WTC11 (cell line): ENCODE results near the gene KRI1. TPM values are rescaled to one million over a fixed set of nuclear protein-coding genes. Genes with fewer than 3 reads are reported as not detected.

ENCODE experiments used
- ATAC-seq: fragments of 200-7000 bp; cut with Tn5 transposase; 2 replicates; pipeline ENCODE4 v1.10.0; 2021; ENCODE audit warnings: mild to moderate bottlenecking, moderate library complexity
- CTCF ChIA-PET: fragments of 300-600 bp; sonication (Branson Sonifier 250); formaldehyde crosslinking; loops from one replicate; lab custom pipeline; 2021; ENCODE audit warnings: antibody characterized with exemption; lab: Charles Lee
- POLR2A ChIA-PET: fragments of 350-600 bp; sonication (Branson Sonifier 250); formaldehyde crosslinking; loops from one replicate; lab custom pipeline; 2021; ENCODE audit warnings: antibody characterized with exemption; lab: Charles Lee
- DNase-seq: peaks from one replicate; pipeline ENCODE4 v3.0.0; 2021; ENCODE audit warnings: low spot score
- H3K27ac Mint-ChIP-seq: 2 replicates; pipeline ENCODE4 v1.8.0; 2021; ENCODE audit warnings: mixed read lengths
- H3K27me3 Mint-ChIP-seq: 2 replicates; pipeline ENCODE4 v1.8.0; 2021; ENCODE audit warnings: low read depth, mild to moderate bottlenecking, moderate library complexity, mixed read lengths
- H3K36me3 Mint-ChIP-seq: 2 replicates; pipeline ENCODE4 v1.8.0; 2021; ENCODE audit warnings: mixed read lengths
- H3K4me1 Mint-ChIP-seq: 2 replicates; pipeline ENCODE4 v1.8.0; 2022; ENCODE audit warnings: mixed read lengths
- H3K4me3 Mint-ChIP-seq: 2 replicates; pipeline ENCODE4 v1.8.0; 2021; ENCODE audit warnings: mild to moderate bottlenecking, moderate library complexity, mixed read lengths
- H3K9me3 Mint-ChIP-seq: 2 replicates; pipeline ENCODE4 v1.8.0; 2021; ENCODE audit warnings: mixed read lengths
- CTCF ChIP-seq: fragments of 200-600 bp; IDR thresholded peaks from 2 replicates; pipeline ENCODE4 v1.8.0; 2022; ENCODE audit warnings: antibody characterized with exemption
- GRHL2 ChIP-seq: fragments of 250-450 bp; sonication (Bioruptor Pico); IDR thresholded peaks from 2 replicates; pipeline ENCODE4 v1.8.0; 2022; ENCODE audit warnings: mild to moderate bottlenecking, moderate library complexity; ENCODE audit not compliant: insufficient replicate concordance, severe bottlenecking
- JUN ChIP-seq: sonication (generic); formaldehyde crosslinking; IDR thresholded peaks from 2 replicates; pipeline ENCODE4 v1.8.0; 2023; ENCODE audit warnings: mild to moderate bottlenecking, missing genetic modification reagents
- MAX ChIP-seq: sonication (generic); formaldehyde crosslinking; IDR thresholded peaks from 2 replicates; pipeline ENCODE4 v1.8.0; 2022; ENCODE audit warnings: mild to moderate bottlenecking, missing genetic modification reagents
- NR1H2 ChIP-seq: sonication (generic); formaldehyde crosslinking; IDR thresholded peaks from 2 replicates; pipeline ENCODE4 v1.9.0; 2021; ENCODE audit warnings: mild to moderate bottlenecking, moderate library complexity, missing genetic modification reagents
- SOX15 ChIP-seq: fragments of 250-450 bp; sonication (Bioruptor Pico); IDR thresholded peaks from 2 replicates; pipeline ENCODE4 v1.9.0; 2021; ENCODE audit warnings: mild to moderate bottlenecking
- STAT6 ChIP-seq: sonication (generic); formaldehyde crosslinking; conservative IDR thresholded peaks from 2 replicates; pipeline ENCODE4 v1.8.1; 2023; ENCODE audit warnings: mild to moderate bottlenecking, low read depth, missing genetic modification reagents, moderate library complexity
- TP53 ChIP-seq: sonication (generic); formaldehyde crosslinking; IDR thresholded peaks from 2 replicates; pipeline ENCODE4 v1.8.1; 2023; ENCODE audit warnings: mild to moderate bottlenecking, missing genetic modification reagents
- ZNF121 ChIP-seq: sonication (generic); formaldehyde crosslinking; IDR thresholded peaks from 2 replicates; pipeline ENCODE4 v1.8.0; 2023; ENCODE audit warnings: missing genetic modification reagents
- ZNF281 ChIP-seq: sonication (generic); formaldehyde crosslinking; IDR thresholded peaks from 2 replicates; pipeline ENCODE4 v1.8.0; 2023; ENCODE audit warnings: mild to moderate bottlenecking, missing genetic modification reagents
- ZNF512 ChIP-seq: sonication (generic); formaldehyde crosslinking; IDR thresholded peaks from 2 replicates; pipeline ENCODE4 v1.8.1; 2022; ENCODE audit warnings: missing genetic modification reagents, borderline replicate concordance
- total RNA-seq: library from RNA; stranded (reverse); gene quantifications from 3 replicates; pipeline ENCODE4 v1.2.3, GENCODE V29; 2021

Gene KRI1
- total RNA-seq, 1 experiment from 2014 or later, result 43.6 TPM

GRCh38 chr19:10612499-10613119 is 46.8 kb upstream of the KRI1 start (continued):
- TF ChIP-seq STAT6 (CRISPR knock-in tag) (no peak), GRHL2 (CRISPR knock-in tag) (no peak), CTCF (no peak), ZNF512 (no peak), TP53 (CRISPR knock-in tag) (no peak), MAX (CRISPR knock-in tag) (no peak), NR1H2 (CRISPR knock-in tag) (no peak), ZNF281 (CRISPR knock-in tag) (no peak), JUN (CRISPR knock-in tag) (no peak)

GRCh38 chr19:10611907-10612306 is 46.1 kb upstream of the KRI1 start:
- DNase-seq (no peak), ATAC-seq (no peak)
- TF ChIP-seq ZNF512 (no peak), ZNF121 (0 out of 2 replicates have a peak, but pooled peaks have one; percentile 9), SOX15 (CRISPR knock-in tag) (no peak)
- Mint-ChIP-seq H3K36me3 (peaks cover 6% of the 10 kb centered on the region; the same call in 1 of the 2 replicates), H3K9me3 (no peaks in the 10 kb centered on the region), H3K27ac (no peak overlapping the region), H3K4me1 (no peaks in the 10 kb centered on the region), H3K27me3 (no peaks in the 10 kb centered on the region), H3K4me3 (no peak overlapping the region)
- ChIA-PET CTCF (interaction anchor here (1.9 to 2.7 kb wide), 2 partner anchors 31 to 33 kb away, joined by 7 to 11 read pairs; no protein-coding TSS in a partner anchor), POLR2A (interaction anchor here (0.6 kb wide), 1 partner anchor 15 kb away, joined by 3 read pairs; no protein-coding TSS in a partner anchor)
